ENCODE measurements around the gene OR5B3.
"Not testable (repeated sequence)": the region's sequence is repeated elsewhere in the genome, so short reads cannot be mapped to it uniquely, and the experiment has no call there.

The OR5B3 gene

DNA sequence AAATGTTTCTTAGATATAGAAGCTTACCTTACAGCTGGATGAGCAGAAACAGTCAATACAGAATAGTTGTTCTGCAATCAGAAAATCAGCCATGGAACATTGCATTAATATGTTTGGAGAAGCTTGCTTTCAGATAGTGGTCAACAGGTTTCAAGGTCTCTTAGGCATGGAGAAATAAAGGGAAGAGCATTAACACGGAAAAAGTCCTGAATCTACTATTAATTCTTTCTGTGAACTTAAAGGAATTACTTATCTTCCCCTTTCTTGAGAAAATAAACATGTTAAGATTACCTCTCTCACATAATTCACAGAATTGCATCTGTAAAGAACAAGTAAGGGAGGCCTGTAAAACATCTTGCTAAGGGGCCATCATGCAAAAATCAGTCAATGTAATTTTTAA lies at the start of gene OR5B3:
Gene OR5B3, minus strand, starts transcription at position 101 of the 400 bp plus-strand sequence. CDS start 3,465 bp downstream, outside the sequence.
- no peak for DNase-seq (ENCODE audit: low spot score)

DNA sequence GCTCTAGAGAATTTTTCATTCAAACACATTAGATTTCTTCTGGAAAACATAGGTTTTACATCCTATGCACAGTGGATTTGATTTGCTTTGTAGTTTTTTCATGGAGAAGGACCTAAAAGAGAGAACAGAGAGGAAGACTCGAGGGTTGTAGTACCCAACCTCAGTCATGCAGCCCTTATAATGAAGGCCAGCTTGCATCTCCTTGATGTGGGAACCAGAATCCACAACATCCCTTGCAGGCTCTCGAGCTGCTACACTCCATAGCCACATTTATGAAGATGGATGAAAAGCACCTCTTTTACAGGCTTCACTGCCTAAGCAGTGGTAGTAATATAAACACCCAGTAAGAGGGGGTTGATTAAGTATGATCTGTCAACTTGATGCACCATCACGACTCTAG lies 44.9 kb upstream of the OR5B3 start:
- DNase-seq (ENCODE audit: low spot score), result no peak

DNA sequence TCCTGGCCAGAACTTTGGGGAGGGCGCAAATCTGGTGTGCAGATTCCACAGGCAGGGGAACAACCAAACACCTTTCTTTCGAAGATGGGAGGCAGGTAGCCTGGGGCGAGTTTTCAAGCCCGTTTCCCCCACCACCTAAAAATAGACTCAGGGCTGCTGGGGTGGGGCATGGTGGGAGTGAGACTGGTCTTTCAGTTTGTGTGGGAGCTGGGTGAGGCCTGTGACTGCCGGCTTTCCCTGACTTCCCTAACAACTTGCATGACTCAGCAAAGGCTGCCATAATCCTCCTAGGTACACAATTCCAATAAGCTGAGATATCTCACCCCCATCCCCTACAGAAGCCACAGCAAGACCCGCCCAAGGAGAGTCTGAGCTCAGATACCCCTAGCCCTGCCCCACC lies 39.6 kb upstream of the OR5B3 start:
- DNase-seq (ENCODE audit: low spot score), result no peak

DNA sequence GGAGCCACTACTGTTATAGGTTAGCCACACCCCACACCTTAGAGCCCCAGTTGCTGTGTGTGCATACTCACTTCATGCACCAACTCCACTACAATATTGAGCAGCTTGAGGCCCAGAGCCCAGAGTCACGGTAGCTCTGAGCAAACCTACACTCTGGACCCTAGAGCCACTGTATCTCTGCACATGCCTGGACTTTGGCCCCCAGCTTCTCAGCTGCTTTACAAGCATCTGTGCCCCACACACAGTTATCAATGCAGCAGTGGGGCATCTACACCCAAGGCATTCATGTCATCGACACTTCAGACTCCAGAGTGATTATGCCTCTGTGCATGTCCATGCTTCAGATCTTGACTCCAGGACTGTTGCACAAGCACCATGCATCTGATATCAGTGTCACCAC lies 37.6 kb upstream of the OR5B3 start:
- DNase-seq (ENCODE audit: low spot score), result no peak

DNA sequence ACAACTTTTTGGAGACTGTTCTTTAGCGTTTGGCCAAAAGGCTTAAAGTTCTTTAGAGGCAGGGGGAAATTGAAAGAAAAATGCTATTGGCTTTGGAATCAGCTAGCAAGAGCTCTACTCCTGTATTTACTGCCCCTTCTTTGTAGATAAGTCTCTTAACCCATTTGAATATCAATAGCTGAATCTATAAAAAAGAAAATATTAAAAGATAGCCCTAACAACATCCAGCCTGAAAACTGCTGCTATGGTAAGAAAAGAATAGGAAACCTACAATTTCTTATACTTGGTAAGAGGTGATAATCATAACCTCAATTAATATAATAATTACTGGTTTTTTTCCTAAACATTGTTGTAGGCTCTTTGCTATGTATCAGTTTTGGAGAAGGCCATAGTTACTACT lies 35.5 kb upstream of the OR5B3 start, which contains the start of gene OR5B12:
Gene OR5B12, minus strand, starts transcription at position 101 of the 400 bp plus-strand sequence. CDS start 2,085 bp downstream, outside the sequence.
- DNase-seq (ENCODE audit: low spot score), result no peak

DNA sequence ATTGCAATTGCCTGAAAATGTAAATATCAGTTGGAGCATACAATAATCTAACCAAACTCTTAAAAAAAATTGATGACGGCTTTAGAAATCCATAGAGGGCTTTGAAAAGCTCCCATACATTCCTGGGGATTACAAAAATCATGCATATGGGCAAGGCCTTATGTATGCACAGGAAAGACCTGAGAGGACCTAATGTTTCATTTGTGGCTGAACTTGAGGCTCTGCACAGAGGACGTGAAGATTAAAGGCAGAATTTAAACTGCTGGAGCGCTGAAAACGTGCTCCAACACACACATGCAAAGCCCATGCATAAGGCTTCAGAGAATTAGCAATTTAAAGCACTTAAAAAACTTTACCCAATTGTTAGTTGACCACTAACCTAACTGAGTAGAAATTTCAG lies 31.8 kb upstream of the OR5B3 start:
- no peak for DNase-seq (ENCODE audit: low spot score)

DNA sequence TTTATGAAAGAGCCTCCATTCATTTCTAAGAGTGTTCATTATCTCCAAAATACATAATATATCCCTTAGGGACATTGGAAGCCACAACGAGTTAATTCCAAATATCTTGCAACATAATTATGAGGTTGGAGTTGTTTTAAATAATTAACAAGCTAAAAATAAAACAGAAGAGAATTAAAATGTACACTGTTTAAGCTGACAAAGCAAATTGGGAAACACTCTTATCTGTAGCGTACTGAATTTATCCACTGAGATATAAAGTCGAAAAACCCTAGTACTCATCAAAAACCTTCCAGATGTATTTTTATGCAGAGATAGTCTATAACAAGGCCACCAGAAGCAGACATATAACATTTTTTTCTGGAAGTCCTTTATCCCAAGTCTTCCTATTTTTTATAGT lies 27.5 kb upstream of the OR5B3 start:
- no peak for DNase-seq (ENCODE audit: low spot score)

DNA sequence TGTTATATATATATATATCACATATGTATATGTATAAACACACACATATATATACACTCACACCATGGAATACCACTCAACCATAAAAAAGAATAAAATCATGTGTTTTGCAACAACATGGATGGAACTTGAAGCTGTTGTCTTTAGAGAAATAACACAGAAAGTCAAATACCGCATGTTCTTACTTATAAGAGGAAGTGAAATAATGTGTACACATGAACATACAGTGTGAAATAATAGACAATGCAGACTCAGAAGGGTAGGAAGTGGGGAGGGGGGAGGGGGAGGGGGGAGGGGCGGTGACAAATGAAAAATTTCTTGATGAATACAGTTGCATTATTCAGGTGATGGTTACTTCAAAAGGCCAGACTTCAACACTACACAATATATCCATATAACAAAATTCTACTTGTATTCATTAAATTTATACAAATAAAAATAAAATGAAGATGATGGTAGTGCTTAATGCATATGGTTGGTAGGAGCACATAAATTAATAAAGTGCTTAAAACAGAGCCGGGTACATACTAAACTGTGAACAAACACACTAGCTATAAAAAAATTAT lies 27.0 kb upstream of the OR5B3 start:
- DNase-seq (ENCODE audit: low spot score), result no peak

DNA sequence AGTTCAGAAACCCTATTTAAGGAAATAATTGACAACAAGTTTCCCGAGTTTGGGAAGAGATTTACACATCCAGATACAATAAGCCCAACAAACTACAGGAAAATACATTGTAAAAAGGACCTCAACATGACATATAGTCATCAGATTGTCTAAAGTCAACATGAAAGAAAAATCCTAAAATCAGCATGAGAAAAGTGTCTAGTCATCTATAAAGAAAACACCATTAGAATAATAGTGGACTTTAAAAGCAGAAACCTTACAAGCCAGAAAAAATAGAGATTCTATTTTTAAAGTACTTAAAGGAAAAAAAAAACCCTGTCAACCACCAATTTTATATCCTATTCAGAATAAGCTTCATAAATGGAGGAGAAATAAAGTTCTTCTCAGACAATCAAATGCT lies 22.6 kb upstream of the OR5B3 start:
- DNase-seq (ENCODE audit: low spot score), result no peak

DNA sequence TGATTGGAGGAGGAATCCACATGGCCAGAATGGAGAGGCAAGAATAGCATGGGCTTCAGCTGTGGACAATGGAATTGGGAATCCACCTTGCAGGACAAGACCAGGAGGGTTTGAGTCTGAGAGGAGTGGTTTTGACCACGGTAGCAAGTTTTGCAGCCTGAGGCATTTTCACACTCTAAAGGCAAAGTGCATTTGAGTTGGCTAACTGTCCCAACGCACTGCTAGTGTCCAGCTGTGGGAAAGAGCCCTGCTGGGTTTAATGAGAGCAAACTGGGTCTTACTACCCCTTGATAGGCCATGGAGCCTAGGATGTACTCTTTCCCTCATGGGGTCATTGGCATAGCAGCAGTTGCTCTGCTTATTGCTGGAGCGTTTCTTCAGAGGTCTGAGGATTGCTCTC lies 21.3 kb upstream of the OR5B3 start, which contains the start of gene OR5B2:
Gene OR5B2, minus strand, starts transcription at position 101 of the 400 bp plus-strand sequence. CDS start 4,860 bp downstream, outside the sequence.
- DNase-seq (ENCODE audit: low spot score), result no peak

DNA sequence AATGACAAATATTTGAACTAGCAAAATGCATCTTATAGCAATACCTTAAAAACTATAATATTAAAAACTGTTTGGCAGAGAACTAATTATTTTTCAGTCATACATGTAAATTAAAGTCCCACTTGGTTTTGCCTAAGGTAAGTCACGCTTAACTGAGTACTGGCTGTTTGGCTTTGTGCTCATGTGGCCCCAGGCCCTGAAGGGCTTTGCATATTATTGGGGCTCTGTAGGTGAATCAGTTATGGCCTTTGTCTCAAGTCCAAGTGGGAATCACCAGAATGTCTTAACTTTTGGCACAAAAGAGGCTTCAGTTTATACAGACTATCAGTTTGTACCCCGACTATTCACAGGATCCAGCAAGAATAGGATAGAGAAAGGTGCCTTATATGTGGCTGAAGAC lies 7.1 kb downstream of the OR5B3 start:
- not testable (repeated sequence) for DNase-seq (ENCODE audit: low spot score)

DNA sequence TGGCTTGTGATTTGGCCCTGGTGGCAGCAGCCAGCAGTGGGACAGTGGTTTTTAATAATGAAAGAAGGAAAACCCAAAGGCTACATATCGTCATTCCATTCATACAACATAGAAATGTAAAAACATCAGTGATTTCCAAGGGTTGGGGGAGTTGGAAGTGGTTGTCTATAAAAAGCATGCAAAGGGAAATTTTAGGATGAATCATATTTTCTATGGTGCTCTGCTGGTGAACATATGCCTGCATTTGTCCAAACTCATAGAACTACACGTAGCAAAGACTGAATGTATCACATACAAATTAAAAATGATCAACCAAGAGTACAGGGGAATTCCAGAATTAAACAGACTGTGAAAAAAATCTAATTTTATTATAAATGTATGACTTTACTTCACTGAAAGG lies 11.1 kb downstream of the OR5B3 start:
- DNase-seq (ENCODE audit: low spot score), result no peak

DNA sequence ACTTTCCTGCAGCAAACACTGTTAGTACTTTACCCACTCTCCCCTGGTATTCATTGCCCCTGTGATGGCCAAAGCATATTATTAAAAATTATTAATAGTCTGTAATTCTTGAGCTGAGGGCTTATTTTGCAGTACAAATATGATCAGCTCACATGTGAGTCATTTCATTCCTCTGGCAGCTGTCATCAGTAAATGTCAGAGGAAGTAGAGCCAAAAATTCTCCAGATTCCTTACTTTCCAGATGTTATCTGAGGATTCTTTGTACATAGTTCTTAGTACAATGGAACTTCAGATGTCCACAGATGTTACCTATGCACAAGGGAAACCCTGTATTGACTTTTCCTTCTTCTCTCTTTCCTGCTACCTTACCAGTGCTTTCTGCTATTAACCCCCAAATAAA lies 12.5 kb downstream of the OR5B3 start:
- no peak for DNase-seq (ENCODE audit: low spot score)

DNA sequence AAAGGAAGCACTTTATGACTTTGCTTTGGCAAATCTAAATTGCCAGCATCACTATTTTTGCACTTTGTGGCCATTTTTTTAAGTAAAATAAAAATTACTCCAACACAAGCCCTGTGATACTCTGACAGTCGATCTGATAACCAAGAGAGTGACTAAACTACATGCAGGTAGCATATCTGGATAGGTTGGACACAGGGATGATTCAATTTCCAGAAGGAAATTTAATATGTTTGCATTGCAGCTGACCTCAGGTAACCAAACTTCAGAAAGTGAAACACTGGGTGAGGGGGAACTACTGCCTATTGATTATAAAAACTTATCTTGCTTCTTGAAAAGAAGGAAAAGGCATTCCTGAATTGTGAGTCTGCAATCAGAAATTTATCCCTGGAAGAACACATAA lies 13.9 kb downstream of the OR5B3 start:
- no peak for DNase-seq (ENCODE audit: low spot score)

DNA sequence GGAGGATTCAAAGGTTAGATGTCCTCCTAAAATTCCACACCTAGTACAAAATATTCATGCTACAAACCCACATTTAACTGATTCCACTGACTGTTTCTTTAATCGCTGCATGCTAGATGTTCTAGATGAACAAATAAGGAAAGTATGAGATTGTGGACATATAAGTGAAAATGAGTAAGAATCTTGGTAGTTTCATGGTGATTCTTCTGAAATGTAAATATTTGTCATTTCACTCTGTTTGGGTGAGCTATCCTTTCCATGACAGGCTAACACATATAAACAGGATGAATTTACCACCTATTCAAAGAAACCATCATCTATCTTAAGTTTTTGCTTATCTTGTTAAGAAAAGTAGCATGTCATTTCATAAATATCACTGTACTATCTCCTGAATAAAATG lies 14.8 kb downstream of the OR5B3 start:
- DNase-seq (ENCODE audit: low spot score), result no peak

DNA sequence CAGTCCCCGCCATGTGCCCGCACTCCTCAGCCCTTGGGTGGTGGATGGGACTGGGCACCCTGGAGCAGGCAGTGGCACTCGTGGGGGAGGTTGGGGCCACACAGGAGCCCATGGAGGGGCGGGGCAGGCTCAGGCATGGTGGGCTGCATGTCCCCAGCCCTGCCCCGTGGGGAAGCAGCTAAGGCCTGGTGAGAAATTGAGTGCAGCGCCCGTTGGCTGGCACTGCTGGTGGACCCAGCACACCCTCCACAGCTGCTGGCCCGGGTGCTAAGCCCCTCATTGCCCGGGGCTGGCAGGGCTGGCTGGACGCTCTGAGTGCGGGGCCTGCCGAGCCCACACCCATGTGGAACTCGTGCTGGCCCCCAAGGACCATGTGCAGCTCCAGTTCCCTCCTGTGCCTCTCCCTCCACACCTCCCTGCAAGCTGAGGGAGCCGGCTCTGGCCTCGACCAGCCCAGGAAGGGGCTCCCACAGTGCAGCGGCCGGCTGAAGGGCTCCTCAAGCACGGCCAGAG lies 16.1 kb downstream of the OR5B3 start:
- no peak for DNase-seq (ENCODE audit: low spot score)

DNA sequence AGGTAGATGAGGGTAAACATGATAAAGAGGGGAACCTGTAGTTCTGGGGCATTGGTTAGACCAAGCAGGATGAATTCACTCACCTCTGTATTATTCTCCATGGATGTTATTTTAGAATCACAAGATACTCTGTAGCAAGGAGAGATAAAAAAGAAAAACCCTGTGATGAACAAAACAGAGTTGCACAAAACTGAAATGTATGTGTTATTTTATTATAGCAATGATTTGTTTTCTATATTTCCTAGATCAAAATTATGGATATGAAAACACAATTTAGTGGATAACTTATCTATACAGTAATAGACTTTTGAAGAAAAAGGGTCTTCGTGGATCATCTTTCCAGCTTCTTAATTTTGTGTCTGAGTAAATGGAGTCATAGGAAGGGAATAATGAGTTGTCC lies 47.7 kb downstream of the OR5B3 start, which contains the start of gene OR5B17:
Gene OR5B17, minus strand, starts transcription at position 101 of the 400 bp plus-strand sequence. Its CDS starts 0 bp downstream, at position 101.
- no peak for DNase-seq (ENCODE audit: low spot score)

DNA sequence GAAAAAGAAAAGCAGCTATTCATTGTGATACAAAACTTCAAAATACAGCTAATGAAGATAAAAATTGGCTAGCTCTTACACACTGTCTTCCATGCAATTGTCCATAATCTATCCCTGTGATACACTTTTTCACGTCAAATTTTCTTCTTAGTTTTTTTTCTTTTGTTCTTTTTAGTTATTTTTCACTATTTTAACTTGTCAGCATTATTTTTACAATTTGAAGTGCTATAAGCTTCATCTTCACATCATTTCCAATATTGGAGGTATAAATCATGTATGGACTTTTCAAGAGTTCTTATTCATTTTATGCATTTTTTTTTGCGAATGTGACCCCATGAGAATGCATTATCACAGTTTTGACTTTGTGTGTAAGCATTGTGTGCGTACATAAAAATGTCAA lies 51.9 kb downstream of the OR5B3 start:
- no peak for DNase-seq (ENCODE audit: low spot score)
